Stimulated activated CD8-positive, alpha-beta memory T cell treated with anti-CD3 and anti-CD28 coated beads, Interleukin-4, amount 100 ng/mL, for 4 hours (primary cell): ENCODE results near the gene CBLB.

Experiments used
- DNase-seq, 2 donors: peaks; one replicate each; pipeline ENCODE4 v3.0.0-alpha.2; 2020; ENCODE audit warnings: low read depth in 2 of 2, low spot score in 1 of 2

Gene CBLB

DNA sequence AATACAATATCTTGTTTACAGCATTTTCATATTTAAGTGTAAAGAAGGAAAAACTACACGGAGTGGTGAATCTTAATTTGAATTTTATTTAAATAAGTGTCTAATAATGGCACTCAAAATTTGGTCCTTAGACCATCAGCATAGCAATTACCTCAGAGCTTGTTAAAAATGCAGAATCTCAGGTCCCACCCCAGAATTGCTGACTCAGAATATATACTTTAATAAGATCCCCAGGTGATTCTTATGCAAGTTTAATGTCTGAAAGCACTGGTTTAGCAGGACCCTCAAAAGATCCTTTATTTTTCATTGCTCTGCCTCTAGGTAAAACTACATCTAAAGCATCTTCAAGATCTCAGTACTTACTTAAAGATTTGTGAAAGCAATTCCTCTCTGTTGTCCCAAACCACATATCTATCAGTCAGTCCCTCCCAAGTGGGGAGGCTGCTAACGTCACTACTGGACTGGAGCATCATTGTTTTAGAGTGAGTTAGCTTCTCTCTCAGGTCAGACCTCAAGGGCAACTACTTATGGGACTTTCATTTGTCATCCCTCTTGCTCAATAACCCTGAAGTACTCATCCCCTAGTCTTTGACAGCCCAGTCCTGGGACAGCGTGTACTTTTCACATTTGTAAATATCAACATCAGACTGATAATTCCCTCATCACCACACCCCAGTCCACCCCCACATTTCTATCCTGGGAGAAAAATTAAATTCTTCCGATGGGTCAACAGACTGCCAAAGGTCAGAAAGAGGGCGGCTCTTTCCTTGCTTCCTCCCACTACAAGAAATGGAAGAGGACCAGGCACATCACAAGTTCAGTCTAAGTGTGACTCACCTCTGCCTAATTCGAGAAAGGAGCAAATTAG is 76.7 kb downstream of the CBLB start:
- no peak for DNase-seq

DNA sequence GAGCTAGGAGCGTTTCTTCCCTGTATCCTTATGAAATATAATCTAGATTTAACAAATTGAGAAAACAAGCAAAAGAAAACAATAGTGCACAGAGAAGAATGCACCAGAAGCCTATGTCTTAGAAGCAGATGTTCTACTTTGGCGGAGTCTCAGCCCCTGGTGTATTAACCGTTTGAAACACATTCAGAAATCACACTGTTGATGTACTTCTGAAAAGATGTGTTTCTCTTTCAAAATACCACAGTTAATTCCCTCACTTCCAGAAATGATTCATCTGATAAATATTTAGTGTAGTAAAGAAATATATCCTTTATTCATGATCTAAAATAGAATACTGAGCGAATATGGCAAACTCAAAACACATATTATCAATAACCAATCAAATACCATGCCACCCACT is 77.7 kb downstream of the CBLB start:
- DNase-seq = no peak

DNA sequence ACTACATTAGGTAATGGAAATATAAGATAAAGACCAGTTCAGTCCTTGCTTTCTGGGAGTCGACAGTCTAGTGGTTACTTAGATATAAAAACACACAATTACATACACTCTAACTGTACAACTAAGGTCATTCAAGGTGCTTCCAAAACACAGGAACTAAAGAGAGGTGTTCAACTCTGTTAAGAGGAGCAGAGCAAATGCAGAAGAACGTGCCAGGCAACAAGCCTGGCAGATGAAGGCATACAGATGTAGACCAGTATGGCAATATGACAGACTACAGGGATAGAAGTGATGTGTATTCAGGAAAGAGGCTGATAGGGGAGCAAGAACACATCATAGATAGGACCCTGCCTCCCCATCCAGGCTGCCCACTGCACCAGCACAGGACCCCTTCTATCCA is 78.3 kb downstream of the CBLB start:
- no peak for DNase-seq

DNA sequence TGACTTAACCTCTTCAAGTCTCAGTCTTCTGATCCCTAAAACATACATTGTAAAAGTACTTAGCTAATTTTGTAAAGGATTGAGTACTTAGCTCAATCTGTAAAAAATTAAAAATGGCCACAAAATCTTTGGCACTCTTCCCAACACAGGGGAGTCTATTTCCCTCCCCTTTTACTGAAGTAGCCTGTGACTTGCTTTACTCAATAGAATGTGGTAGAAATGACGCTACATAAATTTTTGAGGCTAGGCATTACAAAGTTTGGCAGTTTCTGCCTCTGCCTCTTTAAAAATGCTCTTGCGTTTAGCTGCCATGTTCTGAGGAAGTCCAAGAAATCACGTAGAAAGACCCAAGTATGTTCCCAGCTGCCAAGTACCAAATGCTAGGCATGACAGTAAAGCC is 80.2 kb downstream of the CBLB start:
- no peak for DNase-seq

DNA sequence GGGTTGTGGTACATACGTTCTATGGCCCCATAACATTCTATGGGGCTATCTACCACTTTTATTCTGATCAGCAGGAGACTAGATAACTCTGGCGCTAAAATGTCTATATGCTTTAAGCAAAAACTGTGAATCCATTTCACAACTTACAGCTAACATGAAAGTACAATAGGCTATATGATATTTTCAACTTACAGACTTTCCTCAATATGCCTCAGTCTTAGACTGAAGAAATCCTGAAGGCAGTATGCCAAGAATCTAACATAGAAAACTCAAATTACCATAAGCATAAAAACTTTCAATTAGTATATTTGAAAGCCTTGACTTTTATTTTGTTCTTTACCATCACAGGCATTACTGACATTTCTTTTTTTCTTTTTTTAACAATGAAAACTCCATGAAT is 81.4 kb downstream of the CBLB start:
- DNase-seq = no peak

DNA sequence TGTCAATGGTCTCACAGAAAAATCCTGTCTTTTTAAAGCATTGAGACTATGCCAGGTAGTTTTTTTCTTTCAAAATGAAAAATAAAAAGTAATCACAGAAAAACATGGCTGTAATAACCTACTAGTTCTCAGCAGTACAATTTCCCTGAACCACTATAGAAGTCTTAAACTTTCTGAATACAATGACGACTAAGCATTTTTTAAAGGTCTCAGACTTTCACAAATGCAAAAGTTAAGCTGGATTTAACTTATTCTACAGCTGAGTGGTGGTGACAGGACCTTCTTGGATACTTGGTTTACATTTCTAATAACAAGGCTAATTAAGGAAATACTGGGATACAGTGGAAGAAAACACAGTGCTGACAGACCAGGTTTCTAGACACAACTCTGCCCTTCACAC is 81.8 kb downstream of the CBLB start:
- no peak for DNase-seq

DNA sequence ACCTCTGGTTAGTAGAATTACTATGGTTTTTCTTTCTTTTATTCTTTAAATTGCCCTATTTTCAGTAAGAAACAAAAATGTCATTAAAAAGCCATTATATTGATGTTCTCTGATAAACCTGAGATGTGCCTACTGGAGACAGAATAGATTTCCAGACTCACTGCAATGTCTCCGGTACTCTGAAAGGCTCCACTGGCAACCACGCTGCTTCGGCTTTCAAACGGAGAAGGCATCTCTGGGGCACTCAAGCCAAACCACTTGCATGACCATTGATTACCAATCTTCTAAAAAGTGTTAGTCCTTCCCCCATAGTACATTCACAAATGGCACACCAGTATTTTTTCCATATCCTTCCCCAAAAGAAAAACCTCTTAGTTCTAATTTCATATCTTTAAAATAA is 82.6 kb downstream of the CBLB start:
- DNase-seq = no peak

- no peak for DNase-seq
These were observed 83.0 kb downstream of the CBLB start for GRCh38 chr3:105785803-105786202.

DNA sequence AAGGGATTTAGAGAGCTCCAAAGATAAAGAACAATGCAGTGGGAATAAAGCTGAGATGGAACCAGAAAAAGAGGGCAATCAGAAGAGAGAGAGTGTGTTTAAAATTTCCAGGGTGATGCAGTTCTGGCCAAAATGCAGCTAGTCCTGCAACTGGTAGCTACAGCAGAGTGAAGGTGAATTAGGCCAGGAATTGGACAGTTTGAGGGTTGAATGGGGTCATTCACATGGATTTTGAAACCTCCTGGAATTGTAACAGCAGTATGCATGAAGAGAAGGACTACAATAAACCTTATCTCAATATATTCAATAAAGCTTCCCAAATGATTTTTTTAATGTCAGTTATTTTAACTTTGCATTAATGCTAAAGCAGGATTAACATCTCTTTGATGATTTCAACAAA is 85.2 kb downstream of the CBLB start:
- DNase-seq = no peak

DNA sequence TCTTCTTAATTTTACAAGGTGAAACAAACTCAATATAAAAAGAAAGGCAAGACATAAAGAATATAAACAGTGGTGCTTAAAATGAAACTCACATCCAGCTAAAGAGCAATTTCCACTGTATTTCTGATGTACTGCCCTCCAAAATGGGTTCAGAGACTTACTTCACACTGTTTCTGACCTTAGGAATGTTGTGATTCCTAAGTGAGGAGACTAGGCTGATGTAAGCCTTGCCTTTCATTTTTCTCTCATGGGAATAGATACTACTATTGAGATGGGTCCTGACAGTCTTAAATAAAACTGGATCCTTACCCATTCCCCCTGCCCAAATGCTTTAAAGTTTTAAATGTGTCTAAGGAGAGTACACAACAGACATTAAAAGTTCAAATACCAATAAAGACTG is 86.9 kb downstream of the CBLB start:
- DNase-seq = no peak

GRCh38 chr3:105780107-105780506 is 88.7 kb downstream of the CBLB start:
- DNase-seq = no peak

DNA sequence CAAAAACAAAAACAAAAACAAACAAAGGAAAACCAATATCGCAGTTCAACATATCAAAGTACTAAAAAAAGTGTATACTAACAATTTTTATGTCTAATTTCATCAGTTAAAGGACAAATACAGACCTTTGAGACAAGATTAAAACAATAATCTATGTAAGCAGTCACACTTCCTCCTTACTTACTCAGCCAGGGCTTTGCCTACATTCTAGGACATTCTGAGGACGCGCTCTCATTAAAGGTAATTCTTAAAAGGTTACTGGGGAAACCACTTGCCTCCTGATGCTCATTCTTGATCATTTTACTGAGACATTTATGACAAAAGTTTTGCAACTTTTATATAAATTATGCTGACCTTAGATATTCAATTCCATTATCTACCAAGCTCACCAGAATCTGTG is 93.4 kb downstream of the CBLB start:
- no peak for DNase-seq

DNA sequence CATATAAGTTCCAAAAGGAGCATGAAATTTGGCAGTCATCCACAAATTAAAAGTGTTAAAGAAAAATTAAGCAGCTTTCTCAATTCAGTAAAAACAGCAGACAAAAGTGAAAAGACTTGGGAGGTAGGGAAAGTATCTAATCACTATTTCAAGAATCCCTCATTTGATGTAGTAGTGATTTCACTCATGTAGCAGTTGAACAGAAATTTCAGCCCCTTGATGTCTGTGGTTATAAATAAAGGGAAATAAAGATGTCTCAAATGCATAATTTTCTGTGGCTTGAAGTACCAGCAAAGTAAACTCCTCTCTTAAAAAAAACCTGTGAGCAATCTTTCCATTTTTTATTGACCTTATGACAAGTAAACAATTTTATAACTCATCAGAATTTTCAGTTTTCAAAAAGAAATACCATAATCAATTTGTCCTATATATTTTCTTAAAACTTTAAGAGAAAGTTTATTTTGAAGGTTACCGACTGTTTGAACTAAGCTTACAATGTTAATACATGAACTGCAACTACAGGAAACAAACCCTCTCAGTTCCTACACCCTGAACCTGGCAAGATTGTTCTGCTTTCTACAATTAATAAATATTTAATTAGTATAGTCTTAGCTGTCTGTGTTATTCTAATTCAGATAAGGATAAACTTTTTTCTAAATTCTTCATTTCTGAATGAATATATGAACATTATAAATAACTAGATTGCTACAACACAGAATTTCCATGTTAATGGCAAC is 94.2 kb downstream of the CBLB start:
- DNase-seq = no peak

DNA sequence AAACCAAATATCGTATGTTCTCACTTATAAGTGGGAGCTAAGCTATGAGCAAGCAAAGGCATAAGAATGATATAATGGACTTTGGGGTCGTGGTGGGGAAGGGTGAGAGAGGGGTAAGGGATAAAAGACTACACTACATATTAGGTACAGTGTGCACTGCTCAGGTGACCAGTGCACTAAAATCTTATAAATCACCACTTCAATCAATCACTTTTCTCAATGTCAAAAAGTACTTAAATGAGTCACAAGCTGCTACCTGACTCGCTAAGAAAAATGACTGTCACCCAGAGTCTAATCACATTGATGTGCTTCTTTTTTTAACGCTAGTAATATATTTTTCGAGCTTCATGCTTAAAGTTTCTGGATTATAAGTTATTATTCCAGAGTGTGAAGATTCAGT is 95.5 kb downstream of the CBLB start:
- no peak for DNase-seq

DNA sequence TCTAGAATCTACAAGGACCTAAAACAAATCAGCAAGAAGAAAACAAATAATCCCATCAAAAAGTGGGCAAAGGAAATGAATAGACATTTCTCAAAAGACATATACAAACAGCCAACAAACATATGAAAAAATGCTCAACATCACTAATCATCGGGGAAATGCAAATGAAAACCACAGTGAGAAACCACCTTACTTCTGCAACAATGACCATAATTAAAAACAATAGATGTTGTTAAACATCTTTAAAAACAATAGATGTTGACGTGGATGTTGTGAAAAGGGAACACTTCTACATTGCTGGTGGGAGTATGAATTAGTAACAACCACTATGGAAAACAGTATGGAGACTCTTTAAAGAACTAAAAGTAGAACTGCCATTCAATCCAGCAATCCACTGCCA is 96.2 kb downstream of the CBLB start:
- DNase-seq = no peak

GRCh38 chr3:105771392-105771791 is 97.4 kb downstream of the CBLB start:
- DNase-seq = no peak

- DNase-seq = no peak
These were observed 98.4 kb downstream of the CBLB start for GRCh38 chr3:105770410-105770809.

DNA sequence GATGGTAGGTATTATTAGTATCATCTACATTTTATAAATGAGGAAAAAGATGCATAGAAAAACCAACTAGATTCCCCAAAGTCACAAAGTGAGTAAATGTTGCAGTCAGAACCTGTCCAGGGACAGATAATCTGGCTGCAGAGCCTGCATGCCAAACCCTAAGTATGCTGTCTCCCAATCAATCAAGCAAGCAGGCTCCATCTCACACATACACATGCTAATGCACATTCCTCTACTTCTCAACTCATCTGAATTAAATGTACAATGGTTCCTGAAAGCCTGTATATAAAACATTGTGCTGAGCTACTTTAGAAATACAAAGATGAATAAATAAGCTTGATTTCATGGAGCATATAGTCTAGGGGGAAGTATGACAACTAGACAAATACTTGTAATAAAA is 101.0 kb downstream of the CBLB start:
- DNase-seq = no peak

DNA sequence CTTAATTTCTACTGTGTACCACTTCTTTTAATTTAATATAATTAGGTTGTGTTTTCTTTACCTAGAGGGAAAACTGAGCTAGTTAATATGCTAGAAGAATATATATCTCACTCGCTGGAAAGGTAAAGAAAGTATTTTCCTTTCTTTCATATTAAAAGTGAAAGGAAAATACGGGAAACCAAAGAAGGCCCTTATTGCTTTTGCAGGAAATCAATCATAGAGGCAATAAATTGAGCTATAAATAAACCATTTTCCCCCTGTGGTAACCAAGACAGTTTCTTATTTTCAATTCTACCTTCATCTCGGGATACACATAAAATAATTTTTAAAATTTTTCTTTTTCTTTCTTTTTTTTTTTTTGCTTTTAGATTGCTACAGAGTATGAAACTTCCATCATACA is 101.6 kb downstream of the CBLB start:
- DNase-seq = no peak

DNA sequence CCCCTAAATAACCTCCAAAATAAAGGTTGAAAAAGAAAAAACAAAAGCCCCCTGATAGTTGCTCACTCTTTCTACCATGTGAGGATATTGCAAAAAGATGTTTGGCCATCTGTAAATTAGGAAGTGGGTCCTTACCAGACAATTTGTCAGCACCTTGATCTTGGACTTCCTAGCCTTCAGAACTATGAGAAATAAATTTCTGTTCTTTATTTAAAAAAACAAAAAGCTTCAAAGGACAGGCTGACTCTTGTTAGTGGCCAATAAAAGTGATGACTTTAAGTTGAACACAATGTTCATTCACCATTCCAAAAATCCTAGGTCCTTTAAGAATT is 103.5 kb downstream of the CBLB start:
- DNase-seq = no peak

GRCh38 chr3:105764378-105765307 is 104.2 kb downstream of the CBLB start:
- DNase-seq = no peak

DNA sequence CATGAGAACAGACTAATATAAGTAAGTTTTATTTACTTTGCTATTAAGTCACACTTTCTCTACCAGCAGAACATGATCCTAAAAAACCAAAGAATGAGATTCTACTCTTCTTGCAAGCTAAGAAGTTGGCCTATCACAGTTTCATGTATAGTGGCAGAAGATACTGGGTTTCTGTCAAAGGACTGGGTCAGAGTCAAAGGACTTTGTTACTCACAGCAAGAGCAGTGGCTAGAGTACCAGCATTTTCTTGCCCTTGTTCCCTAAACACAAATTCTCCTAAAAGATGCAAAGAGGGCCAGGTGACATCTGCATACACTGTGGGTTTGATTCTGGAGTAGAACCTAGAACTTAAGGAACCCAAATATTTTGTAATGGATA is 105.2 kb downstream of the CBLB start:
- no peak for DNase-seq
